ENCODE measurements around the gene NCOA5. TPM values are rescaled to one million over a fixed set of nuclear protein-coding genes. Genes with fewer than 3 reads are reported as not detected.

NCOA5 gene
- total and polyA plus RNA-seq, 9 of the 15 experiments (the other 6 are each of a cell fraction or from before 2014, with no cell fraction given), result 3.9 to 22.8 (median 13.8) TPM

GRCh38 chr20:46011631-46012482, 77.9 kb downstream of the NCOA5 start:
- peak; percentile 90 to 95 (median 92) for DNase-seq (ENCODE audit: extremely low read depth in 1 of 4, low spot score in 3 of 4)
- 31% methylated on average over 44 of the region's 57 CpGs for WGBS (ENCODE audit: insufficient coverage, low coverage, missing lambda C conversion rate)
- Histone ChIP-seq H3K27me3 (ENCODE audit: control insufficient read depth in 2 of 2, insufficient read depth in 2 of 2, low read length in 2 of 2) (peaks cover 17 to 45% of the 10 kb centered on the region in 2 experiments; a peak in 4 of 5 replicates), H4K20me1 (replicated peaks; ENCODE audit: control insufficient read depth, insufficient read depth, low read length) (0 out of 2 replicates have a peak, but pooled peaks cover 2% of the 10 kb centered on the region), H3K36me3 (ENCODE audit: control insufficient read depth, insufficient read depth, low read length) (no peaks in the 10 kb centered on the region), H3K27ac (ENCODE audit: extremely low read depth, low read depth, low read length) (no peak overlapping the region), H3K79me2 (ENCODE audit: control insufficient read depth, insufficient read depth, low read length) (no peaks in the 10 kb centered on the region), H3K4me1 (replicated peaks in 1 of 2; ENCODE audit: control insufficient read depth in 2 of 2, insufficient read depth in 2 of 2, low read length in 2 of 2) (peaks cover 0 to 42% of the 10 kb centered on the region in 2 experiments; a peak in 2 of 5 replicates), H3K9me1 (ENCODE audit: control insufficient read depth, insufficient read depth, low read length) (no peaks in the 10 kb centered on the region), H3K4me3 (no peak overlapping the region), H3K9ac (ENCODE audit: insufficient read depth in 1 of 2, low read depth in 2 of 2, low read length in 2 of 2) (no peak overlapping the region), H2AFZ (ENCODE audit: low read depth, low read length) (peak overlapping the region; percentile 22; the same call in 1 of the 2 replicates), H3K4me2 (ENCODE audit: insufficient read depth, low read length) (peak overlapping the region; percentile 25; the same call in 1 of the 2 replicates), H3K9me3 (replicated peaks; ENCODE audit: control insufficient read depth, insufficient read depth, low read depth, low read length) (no peaks in the 10 kb centered on the region)
- no TSS peak for BruUV-seq (replicated peaks)
- peak; percentile 96 for FAIRE-seq
- in situ Hi-C loops (cut with MboI), result no loop called here
- POLR2A ChIA-PET, result interaction anchor here (0.6 to 1.5 kb wide), 3 partner anchors 25 to 73 kb away, joined by 3 to 8 read pairs (median 4); no protein-coding TSS in a partner anchor
- CTCF ChIA-PET (ENCODE audit: low intra/inter-chr PET ratio), result interaction anchor here (0.6 kb wide), 1 partner anchor 40 kb away, joined by 4 read pairs; the partner anchor contains the start of gene ZNF335
- peak; percentile 92 for ATAC-seq
- intact Hi-C loops (cut with micrococcal nuclease), result loop anchor here (2.0 kb wide), 1 partner anchor 25 kb away; no protein-coding TSS in a partner anchor
- TF ChIP-seq UBTF (IDR thresholded peaks at IDR 0.05; ENCODE audit: borderline replicate concordance in 1 of 2, low read depth in 2 of 2, low read length in 2 of 2), result no peak
- peak; percentile 53 for TF ChIP-seq NFYB (IDR thresholded peaks at IDR 0.05; ENCODE audit: extremely low read depth, insufficient read length)
- TF ChIP-seq ZNF311 (CRISPR knock-in tag; IDR thresholded peaks at IDR 0.05), result no peak
- TF ChIP-seq LCOR (CRISPR knock-in tag; IDR thresholded peaks at IDR 0.05), result peak; percentile 35; the same call in 1 of the 2 replicates
- peak; percentile 31; the same call in 1 of the 2 replicates for TF ChIP-seq CTBP1 (IDR thresholded peaks at IDR 0.05; ENCODE audit: borderline replicate concordance)
- peak; percentile 80 for TF ChIP-seq DACH1 (IDR thresholded peaks at IDR 0.05; ENCODE audit: partially characterized antibody)
- TF ChIP-seq KDM2B (CRISPR knock-in tag; IDR thresholded peaks at IDR 0.05), result no peak
- TF ChIP-seq CTCF (IDR thresholded peaks at IDR 0.05 in 2 of 3, conservative IDR thresholded peaks at IDR 0.05 in 1 of 3; ENCODE audit: insufficient read depth in 2 of 3, low read depth in 1 of 3, low read length in 3 of 3), result peak; percentile 70 to 88 (median 85)
- TF ChIP-seq, protein P1, sequence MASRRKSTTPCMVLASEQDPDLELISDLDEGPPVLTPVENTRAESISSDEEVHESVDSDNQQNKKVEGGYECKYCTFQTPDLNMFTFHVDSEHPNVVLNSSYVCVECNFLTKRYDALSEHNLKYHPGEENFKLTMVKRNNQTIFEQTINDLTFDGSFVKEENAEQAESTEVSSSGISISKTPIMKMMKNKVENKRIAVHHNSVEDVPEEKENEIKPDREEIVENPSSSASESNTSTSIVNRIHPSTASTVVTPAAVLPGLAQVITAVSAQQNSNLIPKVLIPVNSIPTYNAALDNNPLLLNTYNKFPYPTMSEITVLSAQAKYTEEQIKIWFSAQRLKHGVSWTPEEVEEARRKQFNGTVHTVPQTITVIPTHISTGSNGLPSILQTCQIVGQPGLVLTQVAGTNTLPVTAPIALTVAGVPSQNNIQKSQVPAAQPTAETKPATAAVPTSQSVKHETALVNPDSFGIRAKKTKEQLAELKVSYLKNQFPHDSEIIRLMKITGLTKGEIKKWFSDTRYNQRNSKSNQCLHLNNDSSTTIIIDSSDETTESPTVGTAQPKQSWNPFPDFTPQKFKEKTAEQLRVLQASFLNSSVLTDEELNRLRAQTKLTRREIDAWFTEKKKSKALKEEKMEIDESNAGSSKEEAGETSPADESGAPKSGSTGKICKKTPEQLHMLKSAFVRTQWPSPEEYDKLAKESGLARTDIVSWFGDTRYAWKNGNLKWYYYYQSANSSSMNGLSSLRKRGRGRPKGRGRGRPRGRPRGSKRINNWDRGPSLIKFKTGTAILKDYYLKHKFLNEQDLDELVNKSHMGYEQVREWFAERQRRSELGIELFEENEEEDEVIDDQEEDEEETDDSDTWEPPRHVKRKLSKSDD (conservative IDR thresholded peaks at IDR 0.05; ENCODE audit: low read length), result no peak
- TF ChIP-seq FOXK1 (CRISPR knock-in tag; IDR thresholded peaks at IDR 0.05; ENCODE audit: borderline replicate concordance), result no peak
- no peak for TF ChIP-seq LEF1 (IDR thresholded peaks at IDR 0.05)
- no peak for TF ChIP-seq HNRNPL (IDR thresholded peaks at IDR 0.05; ENCODE audit: low read depth, low read length)
- no peak for TF ChIP-seq PHF21A (IDR thresholded peaks at IDR 0.05; ENCODE audit: borderline replicate concordance, low read depth)
